ENCODE results near the gene ZNF827. TPM values are rescaled to one million over a fixed set of nuclear protein-coding genes. Genes with fewer than 3 reads are reported as not detected.

ZNF827 gene
- total RNA-seq, 1 experiment from 2014 or later, result 5.3 TPM

GRCh38 chr4:145960012-145960411 is 21.4 kb upstream of the ZNF827 start:
- no peak for TF ChIP-seq CTCF (IDR thresholded peaks at IDR 0.05; ENCODE audit: insufficient read depth in 1 of 2, low read depth in 1 of 2, low read length in 1 of 2, severe bottlenecking in 1 of 2, unreplicated experiment in 1 of 2)
- Mint-ChIP-seq H3K4me3 (ENCODE audit: unreplicated experiment) (no peak overlapping the region), H3K4me1 (ENCODE audit: low read depth, unreplicated experiment) (no peaks in the 10 kb centered on the region), H3K9me3 (ENCODE audit: unreplicated experiment) (no peaks in the 10 kb centered on the region), H3K36me3 (ENCODE audit: insufficient read depth, unreplicated experiment) (no peaks in the 10 kb centered on the region), H3K27me3 (ENCODE audit: insufficient read depth, unreplicated experiment) (peaks cover 7% of the 10 kb centered on the region), H3K27ac (ENCODE audit: unreplicated experiment) (no peak overlapping the region)
- Histone ChIP-seq H3K36me3 (ENCODE audit: control insufficient read depth, insufficient read depth, low read length) (no peaks in the 10 kb centered on the region), H3K27me3 (replicated peaks; ENCODE audit: control insufficient read depth, insufficient read depth, low read length) (no peaks in the 10 kb centered on the region), H3K4me1 (no peaks in the 10 kb centered on the region), H3K9me3 (no peaks in the 10 kb centered on the region), H3K4me3 (ENCODE audit: low read depth, low read length) (no peak overlapping the region)
- ChIA-PET CTCF (no interaction called here), POLR2A (no interaction called here)
- intact Hi-C loops (cut with micrococcal nuclease; ENCODE audit: unreplicated experiment), result no loop called here
- DNase-seq, result no peak
- no TSS peak for BruUV-seq (replicated peaks)

DNA sequence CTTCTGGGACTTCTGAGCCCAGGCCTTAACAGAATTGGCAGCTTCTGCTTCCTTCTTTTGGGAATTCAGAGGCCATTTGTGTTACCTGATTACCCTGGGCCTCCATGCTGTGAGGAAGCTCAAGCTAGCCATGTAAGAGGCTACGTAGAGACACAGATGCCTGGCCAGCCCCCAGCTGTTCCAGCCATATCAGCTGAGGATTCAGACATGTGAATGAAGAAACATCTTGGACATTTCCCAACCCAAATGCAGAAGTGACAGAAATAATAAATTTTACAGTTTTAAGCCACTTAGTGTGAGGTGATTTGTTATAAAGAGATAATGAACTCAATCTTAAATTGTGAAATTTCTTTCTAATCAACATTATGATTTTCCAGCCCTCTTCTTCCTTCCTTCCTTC is 18.7 kb upstream of the ZNF827 start:
- BruUV-seq (replicated peaks), result no TSS peak
- no peak for DNase-seq
- Histone ChIP-seq H3K4me1 (no peaks in the 10 kb centered on the region), H3K36me3 (ENCODE audit: control insufficient read depth, insufficient read depth, low read length) (no peaks in the 10 kb centered on the region), H3K27me3 (replicated peaks; ENCODE audit: control insufficient read depth, insufficient read depth, low read length) (no peaks in the 10 kb centered on the region), H3K9me3 (no peaks in the 10 kb centered on the region), H3K4me3 (ENCODE audit: low read depth, low read length) (no peak overlapping the region)
- ChIA-PET POLR2A (no interaction called here), CTCF (no interaction called here)
- no peaks in the 10 kb centered on the region for H3K9me3 Mint-ChIP-seq (ENCODE audit: unreplicated experiment)
- H3K27ac Mint-ChIP-seq (ENCODE audit: unreplicated experiment), result no peak overlapping the region
- H3K36me3 Mint-ChIP-seq (ENCODE audit: insufficient read depth, unreplicated experiment), result no peaks in the 10 kb centered on the region
- intact Hi-C loops (cut with micrococcal nuclease; ENCODE audit: unreplicated experiment), result loop anchor here (5.0 to 10.0 kb wide), 2 partner anchors 75 to 957 kb away; no protein-coding TSS in a partner anchor
- no peaks in the 10 kb centered on the region for H3K4me1 Mint-ChIP-seq (ENCODE audit: low read depth, unreplicated experiment)
- H3K27me3 Mint-ChIP-seq (ENCODE audit: insufficient read depth, unreplicated experiment), result peaks cover 8% of the 10 kb centered on the region
- no peak overlapping the region for H3K4me3 Mint-ChIP-seq (ENCODE audit: unreplicated experiment)
- no peak for TF ChIP-seq CTCF (IDR thresholded peaks at IDR 0.05; ENCODE audit: insufficient read depth in 1 of 2, low read depth in 1 of 2, low read length in 1 of 2, severe bottlenecking in 1 of 2, unreplicated experiment in 1 of 2)

DNA sequence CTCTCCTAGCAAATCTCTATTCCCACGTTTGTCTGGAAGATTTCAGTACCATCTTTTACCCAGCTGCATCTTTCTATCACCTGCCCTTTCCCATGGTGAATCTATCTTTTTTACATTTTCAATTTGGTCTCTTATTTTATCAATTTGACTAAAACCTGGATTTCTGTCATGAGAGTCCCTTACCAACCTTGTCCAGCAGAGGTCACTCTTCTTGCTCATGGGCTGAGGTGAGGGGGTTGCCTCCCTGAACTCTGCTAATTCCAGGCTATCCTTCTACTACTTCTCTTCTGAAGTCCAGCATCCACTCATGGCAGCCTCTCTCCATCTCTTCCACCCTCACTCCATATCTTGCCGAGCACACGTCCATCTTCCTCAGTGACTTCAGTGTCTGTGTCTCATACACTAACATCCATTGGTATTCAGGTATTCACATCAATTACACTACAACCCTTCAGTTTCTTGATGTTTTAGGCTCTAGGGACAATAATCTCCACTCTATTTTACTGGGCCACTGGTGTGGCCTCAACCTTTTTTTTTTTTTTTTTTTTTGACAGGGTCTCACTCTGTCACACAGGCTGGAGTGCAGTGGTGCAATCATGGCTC is 17.8 kb upstream of the ZNF827 start:
- H3K36me3 Mint-ChIP-seq (ENCODE audit: insufficient read depth, unreplicated experiment), result no peaks in the 10 kb centered on the region
- no peaks in the 10 kb centered on the region for H3K4me1 Mint-ChIP-seq (ENCODE audit: low read depth, unreplicated experiment)
- CTCF ChIA-PET, result interaction anchor here (0.6 kb wide), 1 partner anchor 125 kb away, joined by 10 read pairs; no protein-coding TSS in a partner anchor
- BruUV-seq (replicated peaks), result no TSS peak
- H3K4me1 ChIP-seq, result no peaks in the 10 kb centered on the region
- no peaks in the 10 kb centered on the region for H3K9me3 Mint-ChIP-seq (ENCODE audit: unreplicated experiment)
- H3K27me3 Mint-ChIP-seq (ENCODE audit: insufficient read depth, unreplicated experiment), result peaks cover 12% of the 10 kb centered on the region
- TF ChIP-seq CTCF (IDR thresholded peaks at IDR 0.05; ENCODE audit: insufficient read depth in 1 of 2, low read depth in 1 of 2, low read length in 1 of 2, severe bottlenecking in 1 of 2, unreplicated experiment in 1 of 2), result peak; percentile 50 to 69
- DNase-seq, result peak in 1 of 2 experiments; percentile 52
- H3K36me3 ChIP-seq (ENCODE audit: control insufficient read depth, insufficient read depth, low read length), result no peaks in the 10 kb centered on the region
- POLR2A ChIA-PET, result no interaction called here
- intact Hi-C loops (cut with micrococcal nuclease; ENCODE audit: unreplicated experiment), result loop anchor here (5.0 to 10.0 kb wide), 2 partner anchors 76 to 958 kb away; no protein-coding TSS in a partner anchor
- no peak overlapping the region for H3K4me3 ChIP-seq (ENCODE audit: low read depth, low read length)
- no peak overlapping the region for H3K27ac Mint-ChIP-seq (ENCODE audit: unreplicated experiment)
- no peak overlapping the region for H3K4me3 Mint-ChIP-seq (ENCODE audit: unreplicated experiment)
- H3K27me3 ChIP-seq (replicated peaks; ENCODE audit: control insufficient read depth, insufficient read depth, low read length), result no peaks in the 10 kb centered on the region
- H3K9me3 ChIP-seq, result no peaks in the 10 kb centered on the region
